HT-29 (cell line): ENCODE results near the gene ARHGAP28. TPM values are rescaled to one million over a fixed set of nuclear protein-coding genes. Genes with fewer than 3 reads are reported as not detected.

Experiments
- DNase-seq: peaks from one replicate; pipeline ENCODE4 v3.0.0-alpha.2; 2015; ENCODE audit warnings: low spot score
- total RNA-seq: library from RNA; depleted of rRNA; stranded (reverse); fragments of >200 nt; shearing (Covaris generic); gene quantifications from 2 replicates; pipeline ENCODE4 v1.2.3, GENCODE V29; 2014

ARHGAP28 gene
- total RNA-seq, 1 experiment from 2014 or later = not detected

DNA sequence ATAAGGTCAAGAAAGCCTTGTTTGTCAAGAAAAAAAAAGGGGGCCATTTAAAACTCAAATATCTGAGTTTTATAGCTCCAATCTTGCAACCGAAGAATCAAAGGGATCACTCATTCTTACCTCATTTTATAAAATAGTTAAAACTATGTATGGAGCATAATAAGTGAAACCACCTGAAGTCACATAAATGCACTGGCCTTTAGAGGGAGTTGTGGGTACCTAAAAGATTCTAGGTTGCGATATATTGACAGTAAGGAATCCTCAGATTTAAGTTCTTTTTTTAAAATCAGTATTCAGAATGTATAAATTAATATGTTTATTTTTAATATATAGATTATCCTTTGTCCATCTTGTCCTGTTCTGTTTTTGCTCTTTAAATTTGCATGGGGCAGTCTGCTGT is 3.4 kb downstream of the ARHGAP28 start:
- no peak for DNase-seq

DNA sequence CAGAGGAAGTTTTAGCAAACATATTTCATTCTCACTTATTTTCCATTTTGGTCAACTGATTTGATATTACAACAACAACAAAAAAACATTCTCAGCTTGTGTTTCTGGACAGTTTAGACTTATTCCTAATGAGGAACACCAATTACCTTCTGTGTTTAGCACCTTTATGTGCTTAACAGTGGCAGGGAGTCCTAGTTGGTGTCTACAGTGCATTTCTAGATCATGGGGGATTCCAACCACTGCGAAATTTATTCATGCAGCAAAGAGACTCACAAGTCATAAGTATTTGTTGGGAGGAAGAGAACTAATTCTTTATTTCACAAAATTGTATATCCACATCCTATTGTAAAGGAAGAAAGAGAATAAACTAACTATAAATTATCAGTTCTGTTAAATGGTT is 4.2 kb downstream of the ARHGAP28 start:
- no peak for DNase-seq

DNA sequence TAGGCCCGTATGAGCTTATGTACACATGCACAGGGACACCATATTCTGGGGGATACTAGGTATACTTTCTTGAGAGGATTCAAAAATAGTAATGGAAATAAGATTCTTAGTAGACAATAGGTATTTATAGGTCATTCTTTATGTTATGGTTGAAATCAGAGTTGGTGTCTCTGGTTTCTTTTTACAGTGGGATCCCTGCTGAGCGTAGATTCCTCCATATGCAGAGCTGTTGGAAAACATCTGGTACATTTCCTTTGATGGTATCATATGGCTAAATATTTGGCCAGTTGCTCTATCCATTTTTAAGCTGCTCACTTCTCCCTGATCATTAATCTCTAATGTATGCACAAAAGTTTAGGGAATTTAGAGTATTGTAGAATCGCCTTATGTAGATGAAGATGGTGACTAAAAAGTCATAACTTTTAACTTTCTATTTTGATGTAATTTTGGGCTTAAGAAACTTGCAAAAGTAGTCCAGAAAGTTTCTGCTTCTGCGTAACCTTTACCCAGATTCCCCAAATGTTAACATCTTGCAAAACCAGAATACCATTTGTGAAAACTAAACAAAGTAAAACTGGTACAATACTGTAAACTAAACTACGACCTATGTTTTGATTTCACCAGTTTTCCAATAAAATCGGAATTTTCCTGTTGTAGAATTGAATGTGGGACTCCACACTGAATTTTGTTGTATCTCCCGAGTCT is 5.4 kb downstream of the ARHGAP28 start:
- no peak for DNase-seq

DNA sequence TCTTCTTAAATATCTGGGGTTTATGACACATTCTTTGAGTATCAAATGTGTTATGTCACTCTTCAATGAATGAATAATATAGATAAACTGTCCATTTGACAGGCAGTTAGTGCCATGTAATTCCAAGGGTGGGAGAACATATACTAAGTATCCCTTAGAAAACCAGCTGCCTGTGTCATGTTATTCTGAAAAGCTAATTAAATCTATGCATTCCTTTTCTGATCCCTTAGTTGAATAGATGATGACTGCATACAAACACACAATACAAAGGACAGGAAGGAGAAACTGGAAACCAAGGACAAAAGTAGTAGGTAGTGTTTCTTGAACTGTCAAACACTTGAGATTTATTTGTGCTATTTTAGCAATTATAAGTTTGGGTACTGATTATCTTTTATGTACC is 8.3 kb downstream of the ARHGAP28 start:
- DNase-seq = no peak

DNA sequence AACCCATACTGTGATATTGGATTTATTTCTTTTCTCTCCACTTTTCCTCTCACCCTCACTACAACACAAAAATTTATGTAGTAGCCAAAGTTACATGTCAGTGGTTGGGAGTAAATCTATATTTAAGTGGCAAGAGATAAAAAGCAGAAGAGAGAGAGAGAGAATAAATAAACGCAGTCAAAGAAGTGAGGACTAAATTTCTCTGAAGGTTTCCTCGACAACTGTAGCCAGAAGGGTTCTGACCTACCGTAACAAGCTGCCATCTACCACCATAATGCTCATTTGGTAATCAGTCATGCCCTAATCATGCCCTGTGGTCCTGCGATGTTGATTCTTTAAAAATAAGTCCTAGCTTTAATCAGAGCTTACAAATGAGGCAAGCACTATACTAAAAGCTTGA is 9.1 kb downstream of the ARHGAP28 start:
- DNase-seq = no peak

DNA sequence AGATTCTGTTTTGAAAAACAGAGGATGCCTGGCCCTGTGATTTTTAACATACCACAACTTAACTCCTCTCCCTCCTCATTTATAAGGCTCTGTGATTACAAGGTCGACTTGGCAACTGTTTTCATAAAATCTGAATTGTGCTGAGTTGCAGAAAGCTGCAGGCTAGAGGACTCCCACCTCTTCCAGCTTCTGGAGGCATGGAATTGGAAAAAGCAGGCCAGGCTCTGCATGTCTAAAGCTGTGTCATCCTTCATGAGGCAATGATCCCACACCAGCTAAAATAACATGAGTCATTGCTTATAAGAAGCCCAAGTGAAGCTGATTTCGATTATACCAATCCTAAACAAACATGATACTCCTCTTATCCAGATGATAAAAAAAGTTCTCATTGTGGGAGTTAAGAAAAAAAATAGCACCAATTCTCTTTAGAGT is 11.7 kb downstream of the ARHGAP28 start:
- no peak for DNase-seq

DNA sequence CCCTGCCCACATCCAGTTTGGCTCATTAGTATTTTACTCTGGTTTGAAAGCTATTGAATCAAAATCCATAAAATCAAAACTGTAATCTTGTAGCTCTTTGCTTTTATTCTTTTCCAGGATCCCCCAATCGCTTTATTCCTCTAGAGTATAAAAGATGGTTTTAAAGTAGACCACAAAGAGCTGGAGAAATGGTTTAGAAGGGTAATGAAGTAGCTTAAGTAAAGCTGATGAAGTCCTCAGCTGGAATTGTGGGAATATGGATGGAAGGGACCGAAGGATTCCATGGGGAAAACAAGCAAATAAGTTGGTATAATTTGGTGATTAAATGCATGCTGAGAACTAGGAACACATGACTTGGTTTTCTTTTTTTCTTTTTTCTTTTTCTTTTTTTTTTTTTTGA is 12.3 kb downstream of the ARHGAP28 start:
- no peak for DNase-seq

DNA sequence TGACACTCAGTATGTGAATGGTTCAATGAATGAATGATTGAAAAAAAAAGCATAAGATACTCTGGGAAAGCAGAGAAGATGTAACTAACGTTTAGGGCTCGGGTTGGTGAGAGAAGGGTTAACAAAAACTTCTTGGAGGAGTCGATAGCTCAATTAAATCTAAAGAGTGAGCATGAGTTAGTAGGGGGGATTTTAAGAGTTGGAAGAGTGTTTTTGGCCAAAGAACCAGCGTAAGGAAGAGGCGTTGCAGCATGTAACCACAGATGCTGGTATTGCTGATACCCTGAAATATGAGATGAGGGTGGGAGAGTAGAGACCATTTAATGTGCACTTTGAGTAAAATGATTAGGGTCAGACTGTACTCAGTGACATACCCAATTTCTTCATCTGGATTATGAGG is 14.5 kb downstream of the ARHGAP28 start:
- DNase-seq = no peak

DNA sequence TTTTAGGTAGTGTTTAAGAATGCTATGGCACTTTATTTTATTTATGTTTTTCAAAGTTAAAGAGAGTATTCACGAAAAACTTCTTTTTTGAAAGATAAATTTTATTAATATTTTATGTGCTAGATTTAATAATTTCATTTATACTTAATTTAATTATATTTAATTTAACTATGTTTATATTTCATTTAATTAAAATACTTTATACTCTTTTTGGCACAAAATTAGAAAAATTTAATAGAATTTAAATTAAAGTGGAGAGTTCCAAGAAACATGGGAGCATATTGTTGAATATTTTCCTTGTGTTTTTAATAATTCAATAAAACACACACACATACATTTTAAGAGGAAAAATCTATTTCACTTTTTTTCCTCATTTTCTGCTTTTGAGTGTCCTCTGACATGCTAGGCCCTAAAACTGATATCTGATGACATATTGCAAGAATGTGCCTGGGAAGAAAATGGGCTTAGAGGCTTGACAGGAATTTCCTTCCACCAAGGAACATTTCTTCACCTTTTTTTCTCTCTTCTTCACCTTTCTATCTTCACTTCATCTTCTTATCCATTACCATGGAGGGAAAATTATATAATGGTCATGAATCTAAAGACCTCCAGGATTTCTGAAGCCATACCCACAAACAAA is 15.4 kb downstream of the ARHGAP28 start:
- DNase-seq = no peak

DNA sequence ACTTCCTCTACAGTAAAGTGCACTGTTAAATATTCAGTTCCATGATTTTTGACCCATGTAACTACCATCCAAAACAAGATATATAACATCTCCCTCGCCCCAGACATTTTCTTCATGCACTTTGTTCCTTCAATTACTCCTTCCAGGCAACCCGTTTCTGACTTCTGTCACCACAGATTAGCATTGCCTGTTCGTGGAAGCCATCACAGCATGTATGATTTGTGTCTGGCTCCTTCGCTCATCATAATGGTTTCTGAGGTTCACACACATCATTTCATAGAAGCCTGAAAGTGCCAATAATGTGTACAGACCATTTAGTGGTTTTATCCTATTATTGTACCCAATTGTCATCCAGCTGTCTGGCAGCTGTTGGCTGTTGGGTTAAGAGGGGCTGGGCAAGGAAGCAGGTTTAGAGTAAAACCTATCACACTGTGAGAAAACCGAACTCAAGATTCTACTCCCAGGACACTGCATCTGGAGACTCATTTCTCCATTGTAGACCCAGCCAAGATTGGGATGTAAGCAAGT is 16.1 kb downstream of the ARHGAP28 start:
- DNase-seq = no peak

DNA sequence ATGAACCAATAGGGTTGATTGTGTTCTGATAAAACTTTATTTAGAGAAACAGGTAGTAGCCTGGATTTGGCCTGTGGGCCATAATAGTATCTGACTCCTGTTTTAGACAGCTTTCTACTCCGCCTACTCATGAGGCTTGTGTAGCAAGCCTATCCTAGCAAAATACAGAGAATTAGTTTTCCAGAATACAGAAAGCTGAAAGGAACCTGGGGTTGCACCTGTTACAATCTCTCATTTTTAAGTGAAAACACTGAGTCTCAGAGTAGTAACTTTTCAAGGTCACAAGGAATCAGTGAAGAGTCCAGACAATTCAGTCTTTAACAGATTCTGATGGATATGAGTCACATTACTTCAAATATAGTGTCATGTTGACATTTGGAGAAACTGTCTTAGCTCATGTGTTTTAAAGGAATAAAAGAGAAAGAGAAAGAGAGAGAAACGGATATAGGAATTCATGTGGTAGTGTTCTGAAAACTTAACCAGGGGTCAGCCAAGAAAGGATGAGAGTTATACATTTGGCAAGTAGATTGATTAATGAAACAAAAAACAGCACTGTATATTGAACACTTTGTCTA is 17.0 kb downstream of the ARHGAP28 start:
- DNase-seq = no peak

DNA sequence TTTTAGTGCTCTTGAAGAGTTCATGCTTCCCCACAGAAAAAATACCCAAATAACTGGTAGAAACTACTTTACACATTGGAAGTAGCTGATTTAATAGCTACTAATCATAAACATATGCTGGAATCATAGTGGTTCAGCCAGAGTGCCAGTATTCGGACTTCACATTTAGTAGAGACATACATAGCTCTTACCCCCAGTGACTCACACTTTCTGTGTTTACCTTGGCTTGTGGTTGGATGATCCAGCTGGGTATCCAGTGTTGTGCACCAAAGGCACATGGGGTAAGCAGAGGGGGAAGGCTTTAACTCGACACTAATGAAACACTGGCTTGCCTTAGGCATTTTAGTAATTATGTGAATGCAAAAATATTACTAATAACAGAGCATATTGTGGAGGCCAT is 18.1 kb downstream of the ARHGAP28 start:
- DNase-seq = no peak

DNA sequence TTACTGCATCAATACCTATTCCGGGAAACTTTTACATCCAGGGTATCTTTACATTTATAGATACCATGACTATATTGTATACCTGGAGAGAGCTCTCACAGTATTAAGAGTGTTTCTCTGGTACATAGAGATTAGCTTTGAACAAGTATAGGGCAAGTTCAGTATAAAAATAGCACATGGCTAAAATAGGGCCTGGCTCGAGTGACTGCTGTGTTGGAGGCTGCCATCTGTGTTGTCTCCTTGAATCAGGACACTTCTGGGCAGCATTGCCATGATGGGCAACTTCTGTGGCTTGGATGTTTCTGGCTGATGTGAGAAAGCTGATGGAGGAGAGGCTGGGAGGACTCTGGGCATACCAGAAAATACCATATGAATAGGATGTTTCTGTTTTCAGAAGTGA is 18.7 kb downstream of the ARHGAP28 start:
- DNase-seq = no peak

DNA sequence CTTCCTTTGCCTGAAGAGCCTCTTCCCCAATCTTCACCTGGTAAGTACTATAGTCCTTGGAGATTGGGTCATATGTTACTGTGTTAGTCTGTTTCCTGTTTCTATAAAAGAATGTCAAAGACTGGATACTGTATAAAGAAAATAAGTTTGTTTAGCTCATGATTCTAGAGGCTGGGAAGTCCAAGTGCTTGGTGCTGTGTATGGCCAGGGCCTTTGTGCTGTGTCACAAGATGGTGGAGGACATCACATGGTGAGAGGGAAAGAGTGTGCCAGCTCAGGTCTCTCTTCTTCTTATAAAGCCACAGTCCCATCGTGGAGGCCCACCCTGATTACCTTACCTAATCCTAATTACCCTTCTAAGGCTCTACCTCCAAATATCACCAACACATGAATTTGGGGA is 20.9 kb downstream of the ARHGAP28 start:
- no peak for DNase-seq

DNA sequence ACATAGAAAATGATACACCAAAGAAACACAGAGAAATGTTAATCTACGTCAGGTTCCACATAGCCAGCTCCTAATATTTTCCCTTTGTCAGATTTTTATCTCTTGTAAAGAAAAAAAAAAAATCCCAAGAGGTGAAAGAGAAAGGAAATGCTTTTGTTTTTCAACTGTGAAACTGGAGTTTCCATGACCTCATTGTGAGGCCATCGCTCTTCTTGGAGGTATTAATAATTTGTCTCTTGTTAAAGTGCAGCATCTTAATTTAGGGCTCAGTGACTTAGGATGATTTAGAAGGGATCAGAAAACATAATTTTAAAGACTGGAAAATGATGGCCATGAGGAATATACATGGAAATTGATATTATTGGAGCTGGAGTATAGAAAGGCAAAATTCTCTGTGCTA is 21.7 kb downstream of the ARHGAP28 start:
- no peak for DNase-seq

DNA sequence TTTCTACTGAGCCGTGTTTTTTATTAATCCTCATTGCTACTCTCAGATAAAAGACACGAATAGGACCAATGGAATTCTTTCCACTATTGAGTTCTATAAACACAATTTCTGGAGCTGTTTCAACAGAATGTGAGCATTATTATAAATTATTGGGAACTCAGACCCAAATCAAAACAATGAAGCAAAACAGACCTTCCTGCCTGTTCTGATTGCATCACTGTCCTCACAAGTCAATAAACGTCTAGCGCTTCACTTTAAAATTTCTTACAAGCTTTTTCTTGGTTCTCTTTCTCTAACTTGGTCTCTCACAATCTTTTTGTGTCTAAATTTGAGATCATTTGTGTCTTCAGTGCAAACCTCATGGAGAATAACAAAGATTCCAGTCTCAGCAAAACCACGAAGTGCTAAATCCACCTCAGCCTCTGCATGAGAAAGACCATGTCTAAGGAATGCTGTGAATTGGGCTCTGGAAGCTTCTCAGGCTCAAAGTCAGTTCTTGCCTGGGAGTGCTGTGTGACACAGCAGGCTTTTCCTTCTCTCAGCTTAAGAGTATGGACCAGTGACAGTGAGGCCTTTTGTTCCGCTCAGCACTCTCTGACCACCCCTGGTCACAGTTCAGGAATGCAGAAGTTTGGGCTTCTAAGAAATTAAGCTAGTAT is 22.8 kb downstream of the ARHGAP28 start:
- no peak for DNase-seq

DNA sequence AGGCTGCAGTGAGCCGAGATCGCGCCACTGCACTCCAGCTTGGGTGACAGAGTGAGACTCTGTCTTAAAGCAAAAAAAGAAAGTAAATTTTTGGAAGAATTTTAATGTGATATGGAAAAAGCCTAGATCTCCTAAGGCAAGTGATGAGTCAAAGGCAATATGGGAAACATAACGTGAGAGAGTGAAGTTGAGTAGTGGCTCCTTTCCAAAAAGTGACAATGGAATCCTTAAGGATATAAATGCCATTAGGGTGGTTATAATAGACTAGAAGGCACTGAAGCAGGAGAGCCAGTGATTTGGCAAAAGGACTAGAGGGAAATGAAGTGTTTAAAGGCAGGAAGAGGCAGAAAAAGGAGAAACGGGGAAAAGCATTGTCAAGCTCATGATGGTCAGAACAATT is 25.6 kb downstream of the ARHGAP28 start:
- DNase-seq = no peak

DNA sequence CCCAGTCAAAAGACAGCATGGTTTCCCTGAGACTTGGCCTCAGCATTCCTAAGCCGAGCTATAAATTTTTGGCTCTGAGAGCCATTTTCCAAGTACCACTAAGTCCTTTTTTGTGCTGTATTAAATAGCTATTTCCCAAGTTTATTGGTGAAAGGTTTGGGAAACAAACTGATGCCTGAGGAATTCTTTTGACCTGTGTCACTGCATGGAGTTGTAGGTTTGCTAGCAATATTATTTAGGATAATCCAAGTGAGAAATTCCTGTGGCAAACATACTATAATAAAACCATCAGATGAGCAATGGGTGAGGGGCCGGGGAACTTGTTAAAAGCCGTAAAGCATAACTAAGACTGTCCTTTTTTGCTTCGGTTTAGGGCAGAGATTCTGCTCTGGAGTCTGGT is 28.4 kb downstream of the ARHGAP28 start:
- no peak for DNase-seq

DNA sequence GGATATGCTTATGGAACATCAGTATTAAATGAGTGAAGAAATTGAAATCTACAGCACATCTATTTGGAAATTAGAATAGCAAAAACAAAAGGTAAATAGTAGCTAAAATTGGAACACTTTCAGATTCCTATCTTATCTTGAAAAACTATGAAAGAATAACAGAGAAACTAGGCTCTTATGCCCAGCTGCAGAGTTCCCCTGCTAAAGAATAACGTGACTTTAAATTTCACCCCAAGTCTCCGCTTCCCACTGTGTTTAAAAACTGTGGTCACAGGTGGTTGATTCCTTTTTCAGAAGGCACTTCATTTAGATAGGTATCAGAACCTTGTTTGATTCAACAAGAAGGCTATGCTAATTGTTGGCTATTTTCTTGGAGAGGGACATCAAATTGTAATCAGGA is 30.1 kb downstream of the ARHGAP28 start:
- no peak for DNase-seq

DNA sequence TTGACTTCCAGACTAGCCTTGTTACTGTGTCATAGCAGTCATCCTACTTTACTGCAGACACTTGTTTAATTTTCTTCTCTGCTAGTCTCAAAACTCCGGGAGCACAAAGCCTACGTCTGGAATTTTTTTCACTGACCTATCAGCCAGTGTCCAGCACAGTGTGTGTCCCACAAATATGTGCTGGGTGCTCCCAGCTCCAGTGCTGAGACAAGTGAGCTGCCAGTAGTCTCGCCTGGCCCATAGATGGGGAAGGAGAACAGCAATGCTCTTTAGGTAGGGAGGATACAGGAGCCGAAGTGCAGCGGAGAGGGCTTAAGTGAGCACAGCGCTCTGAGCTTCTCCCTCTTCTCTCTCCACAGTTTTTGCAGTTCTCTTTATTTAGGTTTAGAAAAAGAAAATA is 34.0 kb downstream of the ARHGAP28 start:
- no peak for DNase-seq

DNA sequence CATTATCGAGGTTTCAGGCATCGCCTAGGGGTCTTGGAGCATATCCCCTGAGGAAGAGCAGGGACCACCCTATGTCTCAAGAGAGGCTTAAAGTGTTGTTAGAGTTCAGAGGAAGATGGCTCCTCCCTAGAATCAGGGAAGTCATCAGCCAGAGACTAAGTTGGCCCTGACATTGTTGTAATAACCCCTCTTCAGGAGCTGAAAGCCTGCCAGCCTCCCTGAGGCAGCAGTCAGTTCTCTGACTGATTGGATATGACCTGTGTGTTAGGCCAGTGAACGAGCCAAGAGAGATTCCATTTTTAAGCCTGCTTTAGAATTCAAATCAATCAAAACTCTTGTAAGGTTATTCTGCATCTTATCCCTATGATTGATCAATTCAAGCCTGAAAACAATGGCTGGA is 34.9 kb downstream of the ARHGAP28 start:
- DNase-seq = no peak

DNA sequence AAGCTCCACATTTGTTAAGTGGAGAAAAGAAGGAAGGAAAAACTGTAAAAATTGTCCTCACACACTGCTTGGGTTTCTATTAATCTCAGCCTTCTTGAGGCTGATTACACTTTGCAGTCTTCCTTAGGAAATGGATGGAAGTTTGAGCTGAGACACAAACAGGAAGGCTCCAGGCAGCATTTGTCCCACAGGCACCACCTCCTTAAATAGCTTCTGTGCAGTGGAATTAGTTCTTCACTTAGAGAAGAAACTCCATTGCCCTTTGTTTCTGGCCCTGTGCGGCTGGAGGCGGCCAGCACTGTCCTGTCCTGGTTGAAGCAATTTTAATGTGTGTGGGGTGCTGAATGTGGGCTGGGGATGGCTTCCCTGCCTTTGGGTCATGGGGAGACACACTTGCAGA is 44.3 kb downstream of the ARHGAP28 start:
- no peak for DNase-seq

DNA sequence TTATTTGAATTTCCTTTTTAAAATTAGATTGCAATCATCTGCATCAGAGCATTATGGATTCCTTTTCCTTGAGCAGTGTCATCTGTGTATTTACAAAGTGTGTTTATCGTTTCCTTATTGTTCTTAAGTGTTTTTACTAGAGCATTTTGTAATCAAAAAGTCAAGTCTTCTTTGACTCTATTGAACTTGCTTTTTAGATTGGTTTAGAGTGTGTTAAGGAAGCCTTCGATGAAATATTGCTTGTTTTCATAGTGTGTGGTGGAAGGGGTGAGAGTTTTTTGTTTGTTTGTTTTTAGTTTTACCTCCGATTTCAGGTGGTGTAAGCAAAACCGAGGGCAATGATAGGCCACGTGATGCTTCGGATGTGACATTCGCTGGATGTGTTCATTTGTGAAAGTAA is 45.7 kb downstream of the ARHGAP28 start:
- DNase-seq = no peak
